Measurements from ENCODE around the gene FARSA. TPM values are rescaled to one million over a fixed set of nuclear protein-coding genes. Genes with fewer than 3 reads are reported as not detected.

FARSA gene
- total and polyA plus RNA-seq, 2 donors (not counting 3 experiments of a cell fraction or from before 2014, with no cell fraction given): 51.8 to 77.4 TPM

GRCh38 chr19:12944104-12944674, 10.7 kb upstream of the FARSA start:
- Histone ChIP-seq H3K4me3 (replicated peaks in 1 of 3; ENCODE audit: insufficient read depth in 1 of 3, low read depth in 1 of 3, low read length in 3 of 3) (no peak overlapping the region), H3K9me3 (replicated peaks; ENCODE audit: control insufficient read depth, insufficient read depth, low read length) (no peaks in the 10 kb centered on the region), H3K27me3 (ENCODE audit: control insufficient read depth in 2 of 2, insufficient read depth in 2 of 2, low read length in 2 of 2) (no peaks in the 10 kb centered on the region), H3K4me2 (ENCODE audit: insufficient read depth, low read length) (no peak overlapping the region), H3K4me1 (ENCODE audit: control insufficient read depth, extremely low read depth, insufficient read depth, low read length) (peaks cover 27% of the 10 kb centered on the region), H2AFZ (ENCODE audit: low read depth, low read length) (no peak overlapping the region), H3K9me1 (replicated peaks; ENCODE audit: control insufficient read depth, extremely low read depth, insufficient read depth, low read length) (no peaks in the 10 kb centered on the region), H3K9ac (replicated peaks; ENCODE audit: extremely low read depth, insufficient read depth, low read length) (no peak overlapping the region), H4K20me1 (replicated peaks; ENCODE audit: control insufficient read depth, extremely low read depth, insufficient read depth, low read length) (no peaks in the 10 kb centered on the region), H3K79me2 (ENCODE audit: control insufficient read depth, insufficient read depth, low read length) (peaks cover 58% of the 10 kb centered on the region), H3K27ac (ENCODE audit: insufficient read depth, low read depth, low read length) (no peak overlapping the region), H3K36me3 (ENCODE audit: control insufficient read depth in 2 of 2, extremely low read depth in 1 of 2, insufficient read depth in 2 of 2, low read length in 2 of 2) (peaks cover 29 to 60% of the 10 kb centered on the region in 2 experiments)
- ChIA-PET POLR2A (no interaction called here), CTCF (interaction anchor here (0.6 kb wide), 1 partner anchor 21 kb away, joined by 3 read pairs; no protein-coding TSS in a partner anchor)
- dilution Hi-C loops (cut with MboI; ENCODE audit: extremely low pct_ligation_motif_present, low sequenced_read_pairs): no loop called here
- no TSS peak for BruUV-seq (replicated peaks)
- intact Hi-C loops (cut with micrococcal nuclease): no loop called here
- DNase-seq (ENCODE audit: low read depth, low spot score) (no peak), FAIRE-seq (no peak)
- TF ChIP-seq GATA2 (IDR thresholded peaks at IDR 0.05; ENCODE audit: insufficient read depth, insufficient read length, low read depth, low read length): no peak
- TF ChIP-seq CTCF (IDR thresholded peaks at IDR 0.05; ENCODE audit: extremely low read depth in 1 of 2, insufficient read depth in 1 of 2, low read depth in 1 of 2, low read length in 2 of 2): no peak
- TF ChIP-seq EZH2 (IDR thresholded peaks at IDR 0.05; ENCODE audit: borderline replicate concordance, low read depth, low read length, severe bottlenecking): no peak
- no peak for TF ChIP-seq MYC (IDR thresholded peaks at IDR 0.05; ENCODE audit: low read depth, low read length)
- no peak for TF ChIP-seq MAX (IDR thresholded peaks at IDR 0.05; ENCODE audit: insufficient read depth, insufficient read length)
- no peak for TF ChIP-seq POLR2A (IDR thresholded peaks at IDR 0.05; ENCODE audit: low read depth, low read length)
- TF ChIP-seq POLR2AphosphoS5 (IDR thresholded peaks at IDR 0.05; ENCODE audit: insufficient read depth, low read depth, low read length): no peak
- no peak for TF ChIP-seq JUN (IDR thresholded peaks at IDR 0.05; ENCODE audit: borderline replicate concordance, insufficient read depth, insufficient read length, low read depth)
- no peak for TF ChIP-seq FOS (IDR thresholded peaks at IDR 0.05; ENCODE audit: borderline replicate concordance, insufficient read depth, low read length)

All from endothelial cell of umbilical vein (primary cell).